K562 (cell line): Measurements from ENCODE around the gene TXN2. TPM values are rescaled to one million over a fixed set of nuclear protein-coding genes. Genes with fewer than 3 reads are reported as not detected.

ENCODE experiments used
- CREM ChIP-seq: IDR thresholded peaks from 2 replicates; pipeline ENCODE4 v1.6.1; 2014; ENCODE audit warnings: antibody characterized with exemption, low read depth
- FOSL1 ChIP-seq: fragments of 200-800 bp; sonication (Bioruptor generic); conservative IDR thresholded peaks from 2 replicates; pipeline ENCODE4 v1.6.1; 2016; ENCODE audit warnings: missing genetic modification characterization, missing compliant biosample characterization
- HMGN3 ChIP-seq: IDR thresholded peaks from 2 replicates; pipeline ENCODE4 v1.6.1; 2011; ENCODE audit warnings: borderline replicate concordance, low read depth, mild to moderate bottlenecking, mixed read lengths, low read length; ENCODE audit not compliant: insufficient read length; ENCODE audit errors: extremely low read depth
- HNRNPLL ChIP-seq: fragments of 200-400 bp; formaldehyde crosslinking; IDR thresholded peaks from 2 replicates; pipeline ENCODE4 v1.6.1; 2017; ENCODE audit warnings: low read length, low read depth, mild to moderate bottlenecking; ENCODE audit not compliant: poor library complexity, severe bottlenecking
- JUNB ChIP-seq: fragments of 450-650 bp; formaldehyde crosslinking; conservative IDR thresholded peaks from 2 replicates; pipeline ENCODE4 v1.4.0; 2020; ENCODE audit warnings: mild to moderate bottlenecking
- KAT7 ChIP-seq: sonication (generic); formaldehyde crosslinking; IDR thresholded peaks from 2 replicates; pipeline ENCODE4 v1.8.0; 2022; ENCODE audit warnings: missing genetic modification reagents, mild to moderate bottlenecking, borderline replicate concordance
- KDM1A ChIP-seq, 2 experiments: fragments of 450-650 bp; IDR thresholded peaks; 2 replicates each; pipeline ENCODE4 v1.6.1; 2016; ENCODE audit warnings: mild to moderate bottlenecking in 2 of 2
- MECOM ChIP-seq: fragments of 250-450 bp; sonication (Bioruptor Pico); IDR thresholded peaks from 2 replicates; pipeline ENCODE4 v1.8.0; 2022; ENCODE audit warnings: inconsistent platforms
- MEF2D ChIP-seq: conservative IDR thresholded peaks from 2 replicates; pipeline ENCODE4 v1.6.1; 2016; ENCODE audit warnings: low read depth, missing genetic modification characterization, missing compliant biosample characterization
- NEUROD1 ChIP-seq: fragments of 150-350 bp; IDR thresholded peaks from 2 replicates; pipeline ENCODE4 v1.6.1; 2014; ENCODE audit warnings: borderline replicate concordance, low read length, low read depth; ENCODE audit not compliant: partially characterized antibody
- NR2C2 ChIP-seq, 2 experiments: fragments of 200-800 bp in 1 of 2; sonication (Bioruptor generic) in 1 of 2; sonication (generic) in 1 of 2; formaldehyde crosslinking in 1 of 2; IDR thresholded peaks; 2 replicates each; pipeline versions ENCODE4 v1.6.1 to v1.8.0; 2016 to 2022; ENCODE audit warnings: mild to moderate bottlenecking in 1 of 2, missing compliant biosample characterization in 1 of 2, missing genetic modification characterization in 1 of 2, missing genetic modification reagents in 1 of 2
- RUNX1 ChIP-seq: sonication (generic); IDR thresholded peaks from 2 replicates; pipeline ENCODE4 v1.6.1; 2016; ENCODE audit warnings: antibody characterized with exemption, low read depth
- SMARCE1 ChIP-seq: fragments of 450-650 bp; IDR thresholded peaks from 2 replicates; pipeline ENCODE4 v1.7.1; 2016; ENCODE audit warnings: mild to moderate bottlenecking
- STAT5A ChIP-seq: IDR thresholded peaks from 2 replicates; pipeline ENCODE4 v1.6.1; 2012; ENCODE audit warnings: low read length, inconsistent platforms, borderline replicate concordance
- TEAD4 ChIP-seq, 2 experiments: sonication (generic) in 1 of 2; formaldehyde crosslinking in 1 of 2; IDR thresholded peaks; 2 replicates each; pipeline versions ENCODE4 v1.6.1 to v1.8.0; 2012 to 2022; ENCODE audit warnings: borderline replicate concordance in 1 of 2, inconsistent platforms in 1 of 2, low read length in 1 of 2, mild to moderate bottlenecking in 1 of 2, missing genetic modification reagents in 1 of 2
- TRIM24 ChIP-seq, 2 experiments: fragments of 450-650 bp; IDR thresholded peaks; 2 replicates each; pipeline ENCODE4 v1.6.1; 2016
- ZBTB17 ChIP-seq: fragments of 450-650 bp; formaldehyde crosslinking; IDR thresholded peaks from 2 replicates; pipeline ENCODE4 v1.4.0; 2020; ENCODE audit warnings: mild to moderate bottlenecking
- ZNF133 ChIP-seq: fragments of 250-450 bp; sonication (Bioruptor Pico); IDR thresholded peaks from 2 replicates; pipeline ENCODE4 v1.4.0; 2020; ENCODE audit warnings: mild to moderate bottlenecking
- ZNF263 ChIP-seq: sonication (generic); formaldehyde crosslinking; IDR thresholded peaks from 2 replicates; pipeline ENCODE4 v1.8.0; 2022; ENCODE audit warnings: mild to moderate bottlenecking, missing genetic modification reagents, borderline replicate concordance
- ZNF318 ChIP-seq, 2 experiments: fragments of 450-650 bp; IDR thresholded peaks; 2 replicates each; pipeline ENCODE4 v1.6.1; 2016; ENCODE audit warnings: mild to moderate bottlenecking in 2 of 2, borderline replicate concordance in 1 of 2, low read depth in 1 of 2, moderate library complexity in 1 of 2
- ZNF589 ChIP-seq: fragments of 200-800 bp; sonication (Bioruptor generic); IDR thresholded peaks from 2 replicates; pipeline ENCODE4 v1.6.1; 2016; ENCODE audit warnings: low read depth, missing genetic modification characterization, missing compliant biosample characterization
- polyA plus RNA-seq, 8 experiments: library from polyadenylated mRNA; depleted of rRNA in 4 of 8; stranded (reverse) in 5 of 8; unstranded in 3 of 8; fragments of >200 nt; fragmentation: Nextera tagmentation in 2 of 8; fragmentation: Illumina TruSeq in 1 of 8; extraction: Ambion mirVana in 2 of 8; extraction: Trizol in 1 of 8; gene quantifications; 2 replicates each; pipeline versions ENCODE4 v1.2.1 to v1.2.3, GENCODE V29; 2011 to 2014; ENCODE audit warnings: inconsistent platforms in 1 of 8, missing spikeins in 1 of 8
- total RNA-seq, 7 experiments: library from RNA; depleted of rRNA in 6 of 7; stranded (reverse); fragments of >200 nt in 6 of 7; fragmentation: Illumina TruSeq in 2 of 7; extraction: Trizol in 2 of 7; gene quantifications; 2 replicates each; pipeline versions ENCODE4 v1.2.1 to v1.2.3, GENCODE V29; 2011 to 2021; ENCODE audit warnings: low replicate concordance in 1 of 7

TXN2 gene
- total and polyA plus RNA-seq, 9 of the 15 experiments (the other 6 are each of a cell fraction or from before 2014, with no cell fraction given): 48.5 to 399 (median 118) TPM

GRCh38 chr22:36467946-36468345 is 13.5 kb downstream of the TXN2 start (continued):
- TF ChIP-seq ZNF318 (IDR thresholded peaks at IDR 0.05; ENCODE audit: borderline replicate concordance in 1 of 2, low read depth in 1 of 2) (0 out of 4 replicates have a peak, but pooled peaks of 1 of the 2 experiments have one; percentile 26), MEF2D (tag) (peak; percentile 90), SMARCE1 (peak; percentile 85), ZNF589 (CRISPR knock-in tag) (peak; percentile 51; the same call in 1 of the 2 replicates), NEUROD1 (peak; percentile 65), HMGN3 (peak; percentile 30), HNRNPLL (no peak), CREM (peak; percentile 48), MECOM (CRISPR knock-in tag) (no peak), STAT5A (no peak), RUNX1 (peak; percentile 83; the same call in 1 of the 2 replicates), NR2C2 (CRISPR knock-in tag; IDR thresholded peaks at IDR 0.05) (no peak), NR2C2 (tag; IDR thresholded peaks at IDR 0.05) (peak; percentile 14; the same call in 1 of the 2 replicates), TRIM24 (IDR thresholded peaks at IDR 0.05) (no peak), KDM1A (IDR thresholded peaks at IDR 0.05) (peak in 1 of 2 experiments; percentile 32; a peak in 1 of 4 replicates), ZNF133 (CRISPR knock-in tag) (no peak), KAT7 (CRISPR knock-in tag) (0 out of 2 replicates have a peak, but pooled peaks have one; percentile 43), ZNF263 (peak; percentile 72; the same call in 1 of the 2 replicates), TEAD4 (IDR thresholded peaks at IDR 0.05; ENCODE audit: low read length) (peak; percentile 70; the same call in 1 of the 2 replicates), TEAD4 (CRISPR knock-in tag; IDR thresholded peaks at IDR 0.05; ENCODE audit: borderline replicate concordance) (no peak), ZBTB17 (CRISPR knock-in tag) (0 out of 2 replicates have a peak, but pooled peaks have one; percentile 32), JUNB (CRISPR knock-in tag) (peak; percentile 54; the same call in 1 of the 2 replicates), FOSL1 (tag) (peak; percentile 96)
